Panc1 (cell line): ENCODE results near the gene GUCY2D. TPM values are rescaled to one million over a fixed set of nuclear protein-coding genes. Genes with fewer than 3 reads are reported as not detected.

Experiments
- ATAC-seq: fragments of 200-7000 bp; cut with Tn5 transposase; 2 replicates; pipeline ENCODE4 v1.9.1; 2020; ENCODE audit warnings: mild to moderate bottlenecking, moderate library complexity
- BruUV-seq: library from RNA; stranded (reverse); fragments of 400-500 nt; replicated peaks from 2 replicates; lab custom pipeline; 2021; lab: Mats Ljungman, UMichigan
- CTCF ChIA-PET: fragments of 300-600 bp; sonication (Branson Sonifier 250); formaldehyde crosslinking; loops from one replicate; lab custom pipeline; 2022; ENCODE audit warnings: antibody characterized with exemption; lab: Charles Lee
- POLR2A ChIA-PET: fragments of 300-600 bp; sonication (Branson Sonifier 250); formaldehyde crosslinking; loops from one replicate; lab custom pipeline; 2022; ENCODE audit warnings: antibody characterized with exemption; lab: Charles Lee
- DNase-seq: peaks from one replicate; pipeline ENCODE4 v3.0.0-alpha.2; 2010; ENCODE audit warnings: low read depth, low spot score
- H3K27ac ChIP-seq: 2 replicates; pipeline ENCODE4 v1.5.1; 2011; ENCODE audit warnings: mild to moderate bottlenecking, low read length, inconsistent platforms
- H3K27me3 ChIP-seq: fragments of 200-500 bp; sonication (Bioruptor generic); 2 replicates; pipeline ENCODE4 v1.6.0; 2014; ENCODE audit warnings: low read length, inconsistent platforms; ENCODE audit not compliant: control insufficient read depth, insufficient read depth
- H3K36me3 ChIP-seq: fragments of 200-500 bp; sonication (Bioruptor generic); 2 replicates; pipeline ENCODE4 v1.5.1; 2014; ENCODE audit warnings: inconsistent platforms, mild to moderate bottlenecking, low read length, moderate library complexity; ENCODE audit not compliant: control insufficient read depth, insufficient read depth
- H3K4me1 ChIP-seq: 2 replicates; pipeline ENCODE4 v1.5.1; 2011; ENCODE audit warnings: inconsistent platforms, mild to moderate bottlenecking, low read length, moderate library complexity; ENCODE audit not compliant: control insufficient read depth, insufficient read depth
- H3K4me3 ChIP-seq, 2 experiments: 2 replicates each; pipeline ENCODE4 v1.5.1; 2011 to 2012; ENCODE audit warnings: low read depth in 2 of 2, low read length in 2 of 2, mild to moderate bottlenecking in 2 of 2, inconsistent platforms in 1 of 2, moderate library complexity in 1 of 2
- H3K9me3 ChIP-seq: fragments of 200-500 bp; sonication (Bioruptor generic); 2 replicates; pipeline ENCODE4 v1.5.1; 2014; ENCODE audit warnings: low read depth, mild to moderate bottlenecking, inconsistent platforms, low read length, moderate library complexity; ENCODE audit not compliant: control insufficient read depth, insufficient read depth
- POLR2AphosphoS5 ChIP-seq: IDR thresholded peaks from 2 replicates; pipeline ENCODE4 v1.6.1; 2012; ENCODE audit warnings: mild to moderate bottlenecking, low read depth, low read length, moderate library complexity
- SIN3A ChIP-seq: IDR thresholded peaks from 2 replicates; pipeline ENCODE4 v1.6.1; 2012; ENCODE audit warnings: low read depth, mild to moderate bottlenecking, low read length, moderate library complexity, borderline replicate concordance; ENCODE audit not compliant: insufficient read depth
- TCF7L2 ChIP-seq: IDR thresholded peaks from 2 replicates; pipeline ENCODE4 v1.6.1; 2011; ENCODE audit warnings: mild to moderate bottlenecking, low read depth, low read length, inconsistent platforms
- in situ Hi-C: cut with HindIII; loops from 2 replicates; pipeline ENCODE4 v1.10.0; 2016; ENCODE audit warnings: low sequenced_read_pairs, low pct_unique_long_range_greater_than_20kb
- intact Hi-C: fragments of 100-400 bp; cut with micrococcal nuclease; formaldehyde crosslinking; loops from one replicate; pipeline ENCODE4 v1.10.0; 2022; ENCODE audit not compliant: unreplicated experiment
- total RNA-seq: library from RNA; stranded (reverse); gene quantifications from one replicate; pipeline ENCODE4 v1.2.1, GENCODE V29; 2021; ENCODE audit not compliant: unreplicated experiment
- TF ChIP-seq, protein P1 (sequence below): fragments of 450-650 bp; IDR thresholded peaks from 2 replicates; pipeline ENCODE4 v1.5.1; 2017; ENCODE audit warnings: mild to moderate bottlenecking
- TF ChIP-seq, protein P2 (sequence below), 2 experiments: IDR thresholded peaks; 2 replicates each; pipeline ENCODE4 v1.6.1; 2011 to 2012; ENCODE audit warnings: low read depth in 2 of 2, control low read depth in 1 of 2, low read length in 1 of 2, mild to moderate bottlenecking in 1 of 2, moderate library complexity in 1 of 2; ENCODE audit not compliant: insufficient read depth in 1 of 2

Gene GUCY2D
- total RNA-seq, 1 experiment from 2014 or later: not detected

DNA sequence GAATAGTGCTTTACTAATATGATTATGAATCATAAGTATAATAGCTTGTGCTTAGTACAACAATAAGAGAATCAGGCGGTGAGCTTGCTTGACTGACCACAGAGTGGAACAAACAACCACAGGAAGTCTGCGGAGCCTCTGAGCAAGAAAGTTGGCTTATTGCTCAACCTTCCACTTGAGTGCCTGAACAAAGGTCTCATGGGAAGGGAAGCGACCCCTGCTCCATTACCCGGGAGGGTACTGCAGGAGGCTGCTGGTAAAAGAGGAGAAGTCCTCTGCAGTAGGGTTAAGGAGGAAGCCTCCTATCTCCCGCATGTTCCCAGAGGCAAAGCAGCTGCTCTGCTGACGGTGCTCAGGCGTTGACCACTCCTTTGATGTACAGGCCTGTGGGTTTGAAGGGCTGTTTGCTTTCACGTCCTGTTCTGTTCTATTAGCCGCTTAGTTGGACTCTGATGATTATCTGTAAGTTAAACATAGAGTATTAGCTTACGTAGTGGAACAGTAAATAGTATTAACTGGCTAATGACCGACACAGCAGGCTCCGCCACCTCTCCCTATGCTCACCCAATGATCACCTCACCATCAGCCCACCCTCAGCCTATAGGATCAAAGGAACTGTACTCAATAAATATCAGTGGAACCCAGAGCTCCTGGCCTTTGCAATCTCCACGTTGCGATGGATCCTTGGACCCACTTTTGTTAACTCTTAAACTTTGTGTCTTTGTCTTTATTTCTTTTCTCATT is 54.0 kb downstream of the GUCY2D start:
- TF ChIP-seq, protein P1, sequence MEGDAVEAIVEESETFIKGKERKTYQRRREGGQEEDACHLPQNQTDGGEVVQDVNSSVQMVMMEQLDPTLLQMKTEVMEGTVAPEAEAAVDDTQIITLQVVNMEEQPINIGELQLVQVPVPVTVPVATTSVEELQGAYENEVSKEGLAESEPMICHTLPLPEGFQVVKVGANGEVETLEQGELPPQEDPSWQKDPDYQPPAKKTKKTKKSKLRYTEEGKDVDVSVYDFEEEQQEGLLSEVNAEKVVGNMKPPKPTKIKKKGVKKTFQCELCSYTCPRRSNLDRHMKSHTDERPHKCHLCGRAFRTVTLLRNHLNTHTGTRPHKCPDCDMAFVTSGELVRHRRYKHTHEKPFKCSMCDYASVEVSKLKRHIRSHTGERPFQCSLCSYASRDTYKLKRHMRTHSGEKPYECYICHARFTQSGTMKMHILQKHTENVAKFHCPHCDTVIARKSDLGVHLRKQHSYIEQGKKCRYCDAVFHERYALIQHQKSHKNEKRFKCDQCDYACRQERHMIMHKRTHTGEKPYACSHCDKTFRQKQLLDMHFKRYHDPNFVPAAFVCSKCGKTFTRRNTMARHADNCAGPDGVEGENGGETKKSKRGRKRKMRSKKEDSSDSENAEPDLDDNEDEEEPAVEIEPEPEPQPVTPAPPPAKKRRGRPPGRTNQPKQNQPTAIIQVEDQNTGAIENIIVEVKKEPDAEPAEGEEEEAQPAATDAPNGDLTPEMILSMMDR: no peak
- TF ChIP-seq SIN3A (no peak), POLR2AphosphoS5 (no peak), TCF7L2 (no peak)
- no peak for ATAC-seq
- in situ Hi-C loops: no loop called here
- peaks cover 10% of the 10 kb centered on the region for H3K4me1 ChIP-seq
- ChIA-PET CTCF (interaction anchor here (1.0 kb wide), 1 partner anchor 154 kb away, joined by 5 read pairs; the partner anchor contains the start of gene AURKB), POLR2A (interaction anchor here (0.6 kb wide), 1 partner anchor 622 kb away, joined by 3 read pairs; no protein-coding TSS in a partner anchor)
- H3K27ac ChIP-seq: no peak overlapping the region
- no TSS peak for BruUV-seq
- peaks cover 4% of the 10 kb centered on the region for H3K27me3 ChIP-seq
- no peaks in the 10 kb centered on the region for H3K36me3 ChIP-seq
- intact Hi-C loops: loop anchor here (10.0 kb wide), 1 partner anchor 62 kb away; no protein-coding TSS in a partner anchor
- H3K9me3 ChIP-seq: no peaks in the 10 kb centered on the region
- DNase-seq: no peak
- H3K4me3 ChIP-seq: no peak overlapping the region

DNA sequence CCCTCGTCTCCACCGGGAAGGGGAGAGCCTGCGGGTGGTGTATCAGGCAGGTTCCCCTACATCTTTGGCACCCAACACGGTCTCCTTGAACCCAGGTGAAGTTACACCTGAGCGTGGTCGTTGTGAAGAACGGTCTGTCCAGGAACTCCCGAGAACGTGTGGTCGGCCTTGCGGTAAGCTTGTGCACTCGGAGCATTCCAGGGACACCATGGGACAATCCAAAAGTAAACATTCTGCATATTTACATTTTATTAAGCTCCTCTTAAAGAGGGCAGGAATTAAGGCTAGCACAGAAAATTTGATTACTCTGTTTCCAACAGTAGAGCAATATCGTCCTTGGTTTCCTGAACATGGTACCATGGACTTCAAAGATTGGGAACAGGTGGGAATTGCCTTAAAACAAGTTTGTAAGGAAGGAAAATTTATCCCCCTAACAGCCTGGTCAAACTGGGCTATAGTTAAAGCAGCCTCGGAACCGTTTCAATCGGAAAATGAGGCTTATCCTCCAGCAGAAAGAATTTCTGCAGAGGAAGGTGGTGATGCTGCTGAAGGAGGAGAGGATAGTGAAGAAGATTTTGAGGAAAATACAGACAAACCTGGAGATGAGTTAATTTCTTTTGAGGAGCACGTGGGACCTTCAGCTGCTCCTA is 54.7 kb downstream of the GUCY2D start:
- no TSS peak for BruUV-seq
- Histone ChIP-seq H3K27ac (no peak overlapping the region), H3K4me1 (peaks cover 10% of the 10 kb centered on the region), H3K4me3 (no peak overlapping the region), H3K27me3 (peaks cover 4% of the 10 kb centered on the region), H3K36me3 (no peaks in the 10 kb centered on the region), H3K9me3 (no peaks in the 10 kb centered on the region)
- ATAC-seq: peak; percentile 24; the same call in 1 of the 2 replicates
- no peak for DNase-seq
- TF ChIP-seq, protein P2, sequence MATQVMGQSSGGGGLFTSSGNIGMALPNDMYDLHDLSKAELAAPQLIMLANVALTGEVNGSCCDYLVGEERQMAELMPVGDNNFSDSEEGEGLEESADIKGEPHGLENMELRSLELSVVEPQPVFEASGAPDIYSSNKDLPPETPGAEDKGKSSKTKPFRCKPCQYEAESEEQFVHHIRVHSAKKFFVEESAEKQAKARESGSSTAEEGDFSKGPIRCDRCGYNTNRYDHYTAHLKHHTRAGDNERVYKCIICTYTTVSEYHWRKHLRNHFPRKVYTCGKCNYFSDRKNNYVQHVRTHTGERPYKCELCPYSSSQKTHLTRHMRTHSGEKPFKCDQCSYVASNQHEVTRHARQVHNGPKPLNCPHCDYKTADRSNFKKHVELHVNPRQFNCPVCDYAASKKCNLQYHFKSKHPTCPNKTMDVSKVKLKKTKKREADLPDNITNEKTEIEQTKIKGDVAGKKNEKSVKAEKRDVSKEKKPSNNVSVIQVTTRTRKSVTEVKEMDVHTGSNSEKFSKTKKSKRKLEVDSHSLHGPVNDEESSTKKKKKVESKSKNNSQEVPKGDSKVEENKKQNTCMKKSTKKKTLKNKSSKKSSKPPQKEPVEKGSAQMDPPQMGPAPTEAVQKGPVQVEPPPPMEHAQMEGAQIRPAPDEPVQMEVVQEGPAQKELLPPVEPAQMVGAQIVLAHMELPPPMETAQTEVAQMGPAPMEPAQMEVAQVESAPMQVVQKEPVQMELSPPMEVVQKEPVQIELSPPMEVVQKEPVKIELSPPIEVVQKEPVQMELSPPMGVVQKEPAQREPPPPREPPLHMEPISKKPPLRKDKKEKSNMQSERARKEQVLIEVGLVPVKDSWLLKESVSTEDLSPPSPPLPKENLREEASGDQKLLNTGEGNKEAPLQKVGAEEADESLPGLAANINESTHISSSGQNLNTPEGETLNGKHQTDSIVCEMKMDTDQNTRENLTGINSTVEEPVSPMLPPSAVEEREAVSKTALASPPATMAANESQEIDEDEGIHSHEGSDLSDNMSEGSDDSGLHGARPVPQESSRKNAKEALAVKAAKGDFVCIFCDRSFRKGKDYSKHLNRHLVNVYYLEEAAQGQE (IDR thresholded peaks at IDR 0.05; ENCODE audit: insufficient read depth in 1 of 2, low read depth in 2 of 2, low read length in 1 of 2): no peak
- TF ChIP-seq, protein P1: no peak
- TF ChIP-seq POLR2AphosphoS5: no peak
- TF ChIP-seq SIN3A: no peak
- no peak for TF ChIP-seq TCF7L2
- ChIA-PET CTCF (interaction anchor here (0.6 to 1.4 kb wide), 3 partner anchors 21 to 65 kb away, joined by 3 to 10 read pairs (median 4); no protein-coding TSS in a partner anchor), POLR2A (interaction anchor here (0.6 kb wide), 1 partner anchor 79 kb away, joined by 3 read pairs; no protein-coding TSS in a partner anchor)
- in situ Hi-C loops (no loop called here), intact Hi-C loops (loop anchor here (10.0 kb wide), 1 partner anchor 62 kb away; no protein-coding TSS in a partner anchor)
